NCI-H187 treated with DMSO at 0.1 percent for 48 hours (cell line): ENCODE results near the gene EFCAB3.
"Not testable (repeated sequence)": the region's sequence is repeated elsewhere in the genome, so short reads cannot be mapped to it uniquely, and the experiment has no call there.

Experiments used
- DNase-seq: peaks from one replicate; lab custom pipeline; 2025; lab: John Stamatoyannopoulos, UW

EFCAB3 gene

DNA sequence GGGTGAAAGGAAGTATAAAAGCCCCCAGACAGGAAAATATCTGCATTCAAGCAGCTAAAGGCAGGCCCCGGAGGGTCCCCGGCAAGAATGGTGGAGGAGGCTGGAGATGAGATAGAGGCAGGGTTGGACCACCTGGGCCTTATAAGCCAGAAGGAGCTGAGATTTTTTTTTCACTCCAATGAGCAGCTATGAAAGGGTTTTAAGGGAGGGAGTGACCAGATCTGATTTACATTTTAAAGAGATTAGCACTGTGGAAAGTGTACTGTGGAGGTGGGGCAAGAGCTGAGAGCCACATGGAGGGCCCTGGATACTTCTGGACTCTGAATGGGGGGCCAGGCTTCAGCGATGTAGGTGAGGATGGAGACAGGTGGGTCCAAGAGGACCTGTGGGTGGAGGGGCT, 84.1 kb downstream of the EFCAB3 start:
- not testable (repeated sequence) for DNase-seq

DNA sequence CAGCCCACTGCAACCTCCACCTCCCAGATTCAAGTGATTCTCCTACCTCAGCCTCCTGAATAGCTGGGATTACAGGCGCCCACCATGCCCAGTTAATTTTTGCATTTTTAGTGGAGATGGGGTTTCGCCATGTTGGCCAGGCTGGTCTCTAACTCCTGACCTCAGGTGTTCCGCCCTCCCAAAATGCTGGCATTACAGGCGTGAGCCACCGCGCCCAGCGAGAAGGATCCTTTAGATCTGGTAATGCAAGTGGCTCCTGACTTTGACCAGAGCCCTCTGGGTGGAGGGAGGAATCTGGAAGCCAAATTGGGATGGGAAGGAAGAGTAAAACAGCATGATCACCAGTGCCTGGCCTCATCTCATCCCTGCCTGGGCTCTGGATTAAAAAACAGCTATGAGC, 84.9 kb downstream of the EFCAB3 start:
- DNase-seq, result not testable (repeated sequence)
